NOMO-1 treated with dmso at 0.1 percent for 144 hours (cell line): Measurements from ENCODE around the gene CDH4.

Experiments used
- DNase-seq: peaks from one replicate; lab custom pipeline; 2025; ENCODE audit not compliant: unreplicated experiment; lab: John Stamatoyannopoulos, UW

CDH4 gene

GRCh38 chr20:61755971-61756845 is 504.1 kb downstream of the CDH4 start:
- DNase-seq = no peak

DNA sequence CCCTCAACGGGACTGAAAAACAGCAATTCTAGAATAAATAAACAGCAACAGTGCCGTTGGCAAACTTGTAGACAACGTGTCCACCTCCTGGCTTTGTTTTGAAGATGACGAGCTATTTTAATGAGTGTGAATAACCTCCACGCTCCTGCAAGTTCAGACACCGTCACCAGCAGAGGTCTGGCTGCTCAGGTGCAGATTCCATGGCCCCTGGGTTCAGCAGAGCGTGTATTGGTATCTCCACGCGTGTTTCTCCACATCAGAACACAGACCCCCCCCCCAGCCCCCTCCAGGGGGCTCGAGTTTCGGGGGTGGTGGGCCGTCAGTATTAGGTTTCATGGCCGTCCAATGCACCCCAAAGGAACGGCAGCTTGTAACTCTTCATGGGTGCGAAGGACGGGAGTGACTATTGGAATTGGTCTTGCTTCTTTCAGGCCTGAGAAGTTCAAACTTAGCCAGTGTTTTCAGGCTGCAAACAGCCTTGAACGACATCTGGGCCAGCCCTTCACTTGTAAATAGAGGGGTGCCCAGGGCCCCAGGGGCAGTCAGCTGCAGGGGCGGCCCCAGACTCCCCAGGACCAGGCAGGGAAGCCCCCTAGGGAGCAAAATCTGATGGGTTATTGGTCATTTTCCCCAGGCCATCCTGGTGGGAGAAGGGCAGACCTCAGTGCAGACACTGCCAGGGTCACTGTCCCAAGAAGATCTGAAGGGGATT is 505.1 kb downstream of the CDH4 start:
- DNase-seq = no peak

DNA sequence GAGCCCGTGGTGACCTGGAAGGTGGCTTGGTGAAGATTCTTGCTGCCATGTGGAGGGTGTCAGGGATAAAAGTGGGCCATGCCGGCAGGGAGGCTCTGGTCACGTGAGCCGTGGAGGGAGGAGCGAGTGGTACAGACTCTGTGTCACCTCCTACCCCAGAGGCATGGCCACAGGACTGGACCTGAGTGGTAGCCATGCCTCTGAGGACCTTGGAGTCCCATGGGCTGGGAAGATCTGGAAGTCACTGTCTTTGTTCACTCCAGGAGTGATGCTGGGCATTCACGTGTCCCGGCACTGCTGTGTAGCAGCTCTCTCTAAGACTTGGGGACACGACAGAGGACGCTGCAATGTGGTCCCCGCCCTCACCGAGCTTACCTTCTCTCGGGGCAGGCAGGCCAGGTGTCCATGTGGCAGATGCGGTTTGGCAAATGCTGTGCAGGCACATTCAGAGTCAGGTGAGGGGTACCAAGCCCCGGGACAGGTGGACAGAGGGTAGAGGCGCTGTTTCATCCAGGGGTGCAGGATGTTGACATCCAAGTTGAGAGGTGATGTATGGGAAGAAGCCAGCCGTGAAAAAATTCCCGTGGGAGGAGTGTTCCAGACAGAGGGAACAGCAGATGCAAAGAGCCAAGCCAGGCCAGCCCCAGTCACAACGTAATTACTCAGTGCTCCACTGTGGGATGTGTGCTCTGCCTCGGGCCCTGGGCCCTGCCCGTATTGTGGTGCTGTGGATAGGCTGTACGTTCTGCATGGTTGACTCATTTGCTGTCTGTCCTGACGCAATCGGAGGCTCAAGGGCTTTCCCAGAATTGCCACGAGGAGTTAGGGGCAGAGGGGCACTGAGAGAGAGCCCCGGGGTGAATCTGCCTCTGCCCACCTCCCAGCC is 505.9 kb downstream of the CDH4 start:
- no peak for DNase-seq

DNA sequence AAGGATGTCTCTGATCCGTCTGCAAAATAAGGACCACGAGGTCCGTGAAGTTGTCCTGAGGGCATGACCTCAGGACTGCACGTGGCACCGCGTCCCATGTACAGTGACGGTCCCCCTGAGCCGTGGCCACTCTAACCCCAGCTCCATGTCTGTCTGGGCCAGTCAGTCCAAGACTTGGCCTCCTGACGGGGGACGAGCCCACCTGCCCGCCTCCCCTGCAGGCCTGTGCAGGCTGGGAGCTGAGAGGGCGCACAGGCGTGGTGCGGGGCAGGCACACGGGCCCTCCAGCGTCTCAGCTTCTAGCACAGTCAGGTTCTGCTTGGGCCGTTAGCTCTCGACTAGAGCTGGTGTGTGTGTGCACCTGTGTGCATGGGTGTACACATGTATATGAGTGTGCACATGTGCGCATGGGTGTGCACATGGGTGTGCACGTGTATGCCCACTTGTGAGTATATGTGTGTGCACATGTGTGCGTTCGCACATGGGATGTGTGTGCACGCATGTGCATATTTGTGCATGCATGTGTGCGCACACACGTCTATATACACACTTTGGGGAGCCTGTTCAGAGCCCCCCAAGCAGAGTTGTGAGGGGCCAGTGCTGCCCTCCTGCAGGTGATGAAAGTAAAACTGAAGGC is 506.6 kb downstream of the CDH4 start:
- no peak for DNase-seq

GRCh38 chr20:61759286-61760065 is 507.4 kb downstream of the CDH4 start:
- no peak for DNase-seq

GRCh38 chr20:61760321-61760720 is 508.3 kb downstream of the CDH4 start:
- no peak for DNase-seq

- no peak for DNase-seq
These were observed 508.7 kb downstream of the CDH4 start for GRCh38 chr20:61760731-61761130.

GRCh38 chr20:61761453-61762166 is 509.5 kb downstream of the CDH4 start:
- DNase-seq = no peak

DNA sequence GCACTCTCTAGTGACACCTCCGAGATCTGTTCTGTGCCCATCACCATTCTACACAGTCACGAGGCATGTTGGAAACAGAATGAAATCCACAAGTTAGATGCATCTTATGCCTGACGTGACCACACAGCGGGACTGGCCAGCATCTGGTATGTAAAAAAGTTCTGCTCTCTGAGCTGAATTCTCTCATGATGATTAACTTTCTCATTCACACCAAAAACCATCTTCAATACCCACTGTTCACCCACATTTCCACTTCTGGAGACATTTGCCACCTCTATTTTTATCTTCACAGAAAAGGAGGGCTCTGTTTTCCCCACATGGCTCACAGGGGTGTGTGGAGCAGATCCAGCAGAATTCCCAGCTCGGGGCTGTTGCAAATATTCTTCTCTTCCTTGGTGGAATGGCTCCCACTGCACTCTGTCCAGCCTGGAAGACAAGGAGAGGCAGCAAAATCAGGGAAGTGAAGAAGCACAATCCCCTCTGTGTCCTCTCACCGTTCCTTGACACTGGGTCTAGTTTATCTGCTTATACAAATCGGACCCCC is 510.2 kb downstream of the CDH4 start:
- DNase-seq = no peak

- DNase-seq = no peak
These were observed 511.1 kb downstream of the CDH4 start for GRCh38 chr20:61762886-61763739.

DNA sequence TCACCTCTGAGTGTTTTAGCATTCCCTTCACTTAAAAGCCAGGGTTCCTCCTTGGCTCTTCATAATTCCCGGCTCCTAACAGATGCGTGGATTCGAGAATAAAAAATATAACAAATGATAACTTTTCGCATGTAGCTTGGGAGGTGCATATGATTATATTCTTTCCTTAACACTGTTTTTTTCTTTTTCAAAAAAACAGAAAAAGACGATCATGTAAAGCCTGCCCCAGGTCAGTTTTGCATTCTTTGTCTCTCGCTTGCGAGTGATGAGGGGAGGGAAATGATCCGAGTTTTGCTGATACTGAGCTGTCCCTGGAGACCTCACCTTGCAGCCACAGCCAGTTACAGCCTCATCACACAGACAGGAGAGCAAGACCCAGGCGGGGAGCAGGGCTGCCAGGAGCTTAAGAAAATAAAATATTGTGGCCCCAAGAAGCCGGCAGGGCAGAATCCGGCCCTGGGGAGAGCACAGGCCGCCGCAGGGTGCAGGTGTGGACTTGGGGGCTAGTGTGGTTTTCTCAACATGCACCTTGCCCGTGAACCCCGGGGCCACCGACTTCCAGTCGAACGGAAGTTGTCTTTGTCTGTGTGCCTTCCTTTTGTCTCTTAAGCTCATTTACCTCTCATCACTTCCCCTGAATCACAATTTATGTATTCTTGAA is 511.8 kb downstream of the CDH4 start:
- no peak for DNase-seq

- no peak for DNase-seq
These were observed 512.5 kb downstream of the CDH4 start for GRCh38 chr20:61764471-61765025.

DNA sequence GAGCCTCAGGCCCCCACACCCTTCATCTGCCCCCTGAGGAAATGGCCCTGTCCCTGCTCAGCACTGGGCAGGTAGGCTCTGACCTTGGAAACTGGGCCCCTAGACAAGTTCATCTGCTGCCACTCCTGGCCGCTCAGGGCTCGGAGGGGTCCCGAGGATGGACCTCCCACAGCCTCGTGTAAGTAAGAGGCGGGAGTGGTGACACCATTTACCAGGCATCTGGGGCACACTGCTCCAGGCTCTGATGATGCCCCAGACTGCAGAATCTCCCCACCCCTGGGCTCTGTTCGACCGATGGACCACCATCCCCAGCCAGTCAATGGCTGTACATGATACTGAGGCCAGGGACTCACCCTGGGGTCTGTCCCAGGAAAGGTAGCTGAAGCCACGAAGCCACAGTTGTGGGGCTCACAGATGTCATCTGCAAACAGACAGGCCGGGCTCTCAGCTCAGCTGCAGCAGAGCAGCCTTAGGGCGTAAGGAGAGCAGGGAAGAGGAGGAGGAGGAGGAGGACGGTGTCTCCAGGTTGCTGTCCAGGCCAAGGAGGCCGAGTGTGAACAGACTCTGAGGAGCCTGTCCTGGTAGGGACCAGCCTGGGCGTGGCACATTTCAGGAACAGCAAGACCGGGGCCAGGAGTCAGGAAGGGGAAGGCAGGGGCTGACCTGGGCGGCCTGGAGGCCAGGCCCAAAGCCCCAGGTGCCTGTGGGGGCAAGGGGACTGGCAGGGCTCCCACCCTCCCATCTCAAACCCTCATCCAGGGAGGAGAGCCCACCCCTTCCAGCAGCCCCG is 513.2 kb downstream of the CDH4 start:
- no peak for DNase-seq

DNA sequence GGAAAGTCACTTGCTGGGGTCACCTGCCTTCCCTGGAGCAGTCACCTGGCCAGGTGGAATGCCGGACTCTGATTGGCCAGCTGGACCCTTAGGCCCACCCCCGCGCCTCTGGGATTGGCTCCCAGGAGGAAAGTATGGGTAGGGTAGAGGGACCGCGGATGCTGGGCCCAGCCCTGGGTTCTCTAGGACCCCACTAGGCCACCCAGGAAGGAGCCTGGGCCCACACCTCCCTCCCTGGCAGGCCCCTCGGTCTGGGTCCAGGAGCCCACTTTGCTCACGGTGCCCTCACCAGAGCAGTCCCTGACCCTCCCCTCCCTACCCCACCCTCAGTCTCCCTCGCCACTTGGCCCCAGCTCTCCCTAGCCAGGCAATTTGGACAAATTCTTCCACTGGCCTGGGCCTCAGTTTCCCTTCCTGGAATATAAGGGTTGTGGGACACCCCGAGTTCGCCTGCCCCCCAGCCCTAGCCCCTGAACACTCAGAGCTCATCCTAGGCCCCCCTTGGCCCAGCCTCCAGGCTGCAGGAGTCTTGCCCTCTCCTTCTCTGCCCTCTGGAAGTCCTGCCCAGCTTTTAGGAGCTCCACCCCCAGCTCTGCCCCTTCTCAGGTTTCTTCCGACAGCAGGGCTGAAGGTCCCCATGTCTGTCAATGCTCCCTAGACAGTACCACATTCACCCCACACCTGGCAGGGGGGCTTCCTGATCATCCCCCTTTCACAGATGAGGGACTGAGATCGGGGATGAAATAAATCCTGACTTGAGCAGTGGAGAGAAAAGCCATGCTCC is 514.0 kb downstream of the CDH4 start:
- no peak for DNase-seq

DNA sequence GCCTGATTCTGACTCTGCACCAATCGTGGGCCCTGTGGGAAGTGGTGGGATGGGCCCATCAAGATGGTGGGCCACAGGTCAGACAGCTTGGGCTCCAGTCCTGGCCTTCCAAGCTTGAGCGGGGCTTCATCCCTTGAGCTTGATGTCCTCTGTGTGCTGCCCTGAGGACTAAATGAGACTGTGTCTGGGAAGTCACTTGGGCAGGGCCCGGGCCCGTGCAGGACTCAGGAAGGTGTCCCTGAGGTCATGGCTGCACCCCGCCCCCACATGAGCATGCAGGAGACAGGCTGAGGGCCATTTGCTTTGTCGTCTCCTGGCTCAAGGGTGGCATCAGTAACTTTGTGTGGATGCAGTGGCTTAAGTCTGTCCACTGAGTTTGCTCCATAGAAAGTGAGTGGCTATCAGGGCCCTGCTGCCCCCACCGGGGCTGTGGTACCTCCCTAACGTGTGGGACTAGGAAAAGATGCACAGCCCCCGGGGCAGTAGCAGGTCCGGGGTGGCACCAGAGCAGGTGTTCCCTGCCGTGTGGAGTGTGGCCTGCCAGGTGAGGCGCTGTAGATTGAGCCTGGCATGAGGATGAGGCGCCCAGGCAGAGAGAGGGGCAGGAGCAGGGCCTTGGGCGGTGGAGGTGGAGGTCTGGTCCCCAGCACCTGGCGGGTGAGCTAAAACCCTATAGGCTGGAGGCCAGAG is 515.0 kb downstream of the CDH4 start:
- DNase-seq = no peak
